GM13976 (cell line): ENCODE results near the gene PTPRK.

Experiments
- DNase-seq: peaks from one replicate; pipeline ENCODE4 v3.0.0; 2012; ENCODE audit warnings: low spot score
- in situ Hi-C: fragments of 300-500 bp; cut with MboI; formaldehyde crosslinking; loops from one replicate; pipeline ENCODE4 v1.12.0; 2022; ENCODE audit warnings: low sequenced_read_pairs, mixed read lengths, inconsistent platforms; ENCODE audit not compliant: unreplicated experiment
- TF ChIP-seq, protein P1 (sequence below): IDR thresholded peaks from 2 replicates; pipeline ENCODE4 v1.5.1; 2012; ENCODE audit warnings: borderline replicate concordance, mild to moderate bottlenecking; ENCODE audit not compliant: insufficient read depth; ENCODE audit errors: extremely low read depth, missing control alignments, control extremely low read depth

PTPRK gene

DNA sequence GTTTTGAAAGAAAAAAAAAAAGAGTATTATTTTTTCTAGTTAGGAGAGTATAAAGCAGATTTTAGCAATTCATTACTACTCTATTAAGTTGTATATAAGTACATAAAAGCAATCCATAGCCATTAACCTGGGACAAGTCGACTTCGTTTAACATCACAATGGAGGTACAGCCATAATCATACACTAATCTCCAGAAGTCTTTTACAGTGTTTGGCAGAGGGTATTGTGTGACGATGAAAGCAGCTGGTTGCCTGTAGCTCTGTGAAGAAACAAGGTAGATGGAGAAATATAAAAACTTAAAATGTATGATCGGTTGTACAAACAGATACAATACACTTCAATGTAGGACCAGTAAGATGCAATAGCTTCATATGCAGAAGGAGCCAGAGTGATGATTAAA, 543.6 kb downstream of the PTPRK start:
- no peak for DNase-seq
- TF ChIP-seq, protein P1, sequence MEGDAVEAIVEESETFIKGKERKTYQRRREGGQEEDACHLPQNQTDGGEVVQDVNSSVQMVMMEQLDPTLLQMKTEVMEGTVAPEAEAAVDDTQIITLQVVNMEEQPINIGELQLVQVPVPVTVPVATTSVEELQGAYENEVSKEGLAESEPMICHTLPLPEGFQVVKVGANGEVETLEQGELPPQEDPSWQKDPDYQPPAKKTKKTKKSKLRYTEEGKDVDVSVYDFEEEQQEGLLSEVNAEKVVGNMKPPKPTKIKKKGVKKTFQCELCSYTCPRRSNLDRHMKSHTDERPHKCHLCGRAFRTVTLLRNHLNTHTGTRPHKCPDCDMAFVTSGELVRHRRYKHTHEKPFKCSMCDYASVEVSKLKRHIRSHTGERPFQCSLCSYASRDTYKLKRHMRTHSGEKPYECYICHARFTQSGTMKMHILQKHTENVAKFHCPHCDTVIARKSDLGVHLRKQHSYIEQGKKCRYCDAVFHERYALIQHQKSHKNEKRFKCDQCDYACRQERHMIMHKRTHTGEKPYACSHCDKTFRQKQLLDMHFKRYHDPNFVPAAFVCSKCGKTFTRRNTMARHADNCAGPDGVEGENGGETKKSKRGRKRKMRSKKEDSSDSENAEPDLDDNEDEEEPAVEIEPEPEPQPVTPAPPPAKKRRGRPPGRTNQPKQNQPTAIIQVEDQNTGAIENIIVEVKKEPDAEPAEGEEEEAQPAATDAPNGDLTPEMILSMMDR: no peak
- in situ Hi-C loops: no loop called here

DNA sequence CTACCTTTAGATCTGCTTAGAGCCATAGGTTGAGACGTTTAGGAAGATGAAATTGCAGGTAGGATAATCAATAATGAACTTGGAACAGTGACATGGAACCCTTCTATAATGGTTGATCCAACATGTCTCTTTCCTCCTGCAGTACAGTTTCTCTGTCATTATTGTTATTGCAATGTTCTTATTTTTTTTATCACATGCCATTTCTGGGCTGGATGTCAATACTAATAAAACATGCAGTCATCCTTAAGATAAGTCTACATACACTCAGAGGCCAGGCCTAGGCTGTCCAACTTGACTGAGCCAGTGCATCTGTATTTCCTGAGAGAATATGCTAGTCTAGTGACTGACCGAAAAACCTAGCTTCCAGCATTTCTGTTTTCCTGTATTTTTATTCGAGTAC, 544.3 kb downstream of the PTPRK start:
- in situ Hi-C loops: no loop called here
- TF ChIP-seq, protein P1: no peak
- no peak for DNase-seq

DNA sequence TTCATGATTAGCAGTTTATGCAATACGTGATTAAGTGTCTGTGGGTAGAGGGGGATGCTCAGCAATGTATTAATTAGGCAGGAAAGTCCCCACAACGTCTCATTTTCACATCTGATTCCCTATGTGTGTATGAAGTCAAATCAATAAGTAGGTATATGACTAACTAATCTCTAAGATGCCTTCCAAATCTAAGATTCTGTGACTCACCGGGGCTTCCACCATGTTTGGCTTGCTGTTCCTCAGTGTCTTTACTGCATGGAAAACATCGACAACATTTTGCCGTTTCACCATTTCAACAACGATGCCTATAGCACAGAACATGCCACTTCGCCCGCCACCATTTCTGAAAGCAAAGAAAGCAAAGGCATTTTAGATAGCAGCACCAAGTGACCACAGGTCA, 547.6 kb downstream of the PTPRK start:
- in situ Hi-C loops: no loop called here
- TF ChIP-seq, protein P1: no peak
- no peak for DNase-seq

DNA sequence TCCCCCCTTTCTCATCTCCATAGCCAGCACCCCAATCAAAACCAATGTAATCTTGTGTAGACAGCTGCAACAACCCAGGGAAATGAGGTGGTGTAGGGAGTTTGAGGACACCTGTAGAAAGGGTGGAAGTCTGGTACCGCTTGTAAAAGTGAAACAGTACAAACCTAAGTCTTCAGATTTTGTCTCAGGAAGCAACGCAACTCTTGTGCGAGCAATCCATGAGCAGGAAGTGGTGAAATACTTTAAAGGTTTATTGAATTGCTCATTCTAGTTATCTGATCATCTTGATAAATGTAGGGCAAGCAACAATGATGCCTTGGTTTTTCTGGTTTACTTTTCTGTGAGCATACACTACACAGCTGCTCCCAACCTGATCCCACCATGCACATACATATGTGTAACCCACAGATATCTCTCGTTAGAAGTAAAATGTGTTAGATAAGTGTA, 548.4 kb downstream of the PTPRK start:
- no peak for DNase-seq
- TF ChIP-seq, protein P1: no peak
- in situ Hi-C loops: no loop called here

DNA sequence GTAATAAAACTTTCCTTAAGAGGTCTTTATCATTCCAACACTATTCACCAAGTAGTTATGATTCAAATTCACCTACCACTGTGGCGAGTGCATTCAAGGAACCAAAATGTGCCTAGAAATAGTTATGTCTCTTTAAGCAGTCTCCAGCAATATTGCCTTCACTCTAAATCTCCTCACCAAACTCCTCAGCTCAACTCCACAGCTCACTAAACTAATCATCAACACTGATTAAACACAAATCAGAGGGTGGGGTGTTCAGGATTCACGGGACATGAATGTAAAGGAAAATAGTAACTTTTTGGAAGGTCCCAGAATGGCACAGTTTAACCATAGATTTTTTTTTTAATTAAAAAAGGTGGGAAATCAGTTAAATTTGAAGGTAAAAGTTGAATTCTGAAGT, 549.0 kb downstream of the PTPRK start:
- in situ Hi-C loops: no loop called here

DNA sequence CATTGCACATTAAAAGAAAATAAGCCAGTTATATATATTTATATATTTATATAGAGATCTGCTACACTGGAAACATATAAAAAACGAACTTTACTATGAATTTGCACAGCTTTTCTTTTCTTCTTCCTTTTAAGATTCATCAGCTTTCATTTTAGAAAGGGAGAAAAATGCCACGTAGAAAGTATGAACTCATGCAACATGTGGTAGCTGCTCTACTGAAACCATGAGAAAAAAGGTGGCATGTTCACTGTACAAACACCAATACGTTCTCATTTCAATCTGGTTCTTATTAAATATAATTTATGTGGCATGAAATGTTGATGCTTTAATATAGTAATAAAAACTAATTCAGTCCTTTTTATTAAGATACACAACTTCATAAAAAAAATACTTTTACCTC, 550.7 kb downstream of the PTPRK start:
- TF ChIP-seq, protein P1: no peak
- in situ Hi-C loops: no loop called here
- no peak for DNase-seq

More for the DNA sequence above, 549.0 kb downstream of the PTPRK start:
- DNase-seq: no peak
- TF ChIP-seq, protein P1: no peak

DNA sequence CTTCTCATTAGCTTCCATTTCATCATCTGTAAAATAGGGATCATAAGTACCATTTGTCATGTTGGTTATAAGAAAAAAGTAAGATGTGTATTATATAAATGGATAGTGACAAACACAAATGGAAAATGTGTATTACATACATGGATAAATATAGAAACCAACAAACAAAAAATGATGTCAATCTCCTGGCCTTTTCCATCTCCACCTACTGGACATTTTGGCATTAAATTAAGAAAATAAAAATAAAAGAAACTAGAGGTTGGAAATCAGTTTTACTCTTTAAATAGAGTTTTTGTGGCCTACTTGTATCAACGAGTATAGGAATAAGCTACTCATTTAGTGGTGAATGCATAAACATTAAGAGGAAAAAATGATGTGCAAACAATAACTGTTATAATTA, 552.0 kb downstream of the PTPRK start:
- TF ChIP-seq, protein P1: no peak
- in situ Hi-C loops: no loop called here
- DNase-seq: no peak
